ENCODE measurements around the gene PDLIM3.

GRCh38 chr4:185540487-185541120 lies 5.3 kb upstream of the PDLIM3 start:
- TF ChIP-seq CTCF (IDR thresholded peaks at IDR 0.05; ENCODE audit: insufficient read depth, low read length, poor library complexity, severe bottlenecking) (no peak), EZH2phosphoT487 (conservative IDR thresholded peaks at IDR 0.05; ENCODE audit: low read length) (no peak)
